HepG2 (cell line): Measurements from ENCODE around the gene PHF13.

ENCODE experiments used
- RAD21 ChIP-seq: fragments of 450-650 bp; formaldehyde crosslinking; IDR thresholded peaks from 2 replicates; pipeline ENCODE4 v1.5.0; 2020; ENCODE audit warnings: mild to moderate bottlenecking
- STAG1 ChIP-seq: sonication (generic); formaldehyde crosslinking; IDR thresholded peaks from 2 replicates; pipeline ENCODE4 v1.4.0; 2020; ENCODE audit warnings: missing genetic modification reagents
- TP53 ChIP-seq: sonication (generic); formaldehyde crosslinking; conservative IDR thresholded peaks from 2 replicates; pipeline ENCODE4 v1.4.0; 2020; ENCODE audit warnings: missing genetic modification reagents
- ZFP1 ChIP-seq: IDR thresholded peaks from 2 replicates; pipeline ENCODE4 v1.6.1; 2016
- TF ChIP-seq, protein P1 (sequence below): sonication (generic); formaldehyde crosslinking; IDR thresholded peaks from 2 replicates; pipeline ENCODE4 v1.4.0; 2020; ENCODE audit warnings: mild to moderate bottlenecking, missing genetic modification reagents
- TF ChIP-seq, protein P2 (sequence below): IDR thresholded peaks from 2 replicates; pipeline ENCODE4 v1.6.1; 2016; ENCODE audit warnings: missing biosample characterization, missing genetic modification reagents, low read depth
- TF ChIP-seq, protein P3 (sequence below): IDR thresholded peaks from 2 replicates; pipeline ENCODE4 v1.4.0; 2020; ENCODE audit warnings: mild to moderate bottlenecking, missing genetic modification reagents

DNA sequence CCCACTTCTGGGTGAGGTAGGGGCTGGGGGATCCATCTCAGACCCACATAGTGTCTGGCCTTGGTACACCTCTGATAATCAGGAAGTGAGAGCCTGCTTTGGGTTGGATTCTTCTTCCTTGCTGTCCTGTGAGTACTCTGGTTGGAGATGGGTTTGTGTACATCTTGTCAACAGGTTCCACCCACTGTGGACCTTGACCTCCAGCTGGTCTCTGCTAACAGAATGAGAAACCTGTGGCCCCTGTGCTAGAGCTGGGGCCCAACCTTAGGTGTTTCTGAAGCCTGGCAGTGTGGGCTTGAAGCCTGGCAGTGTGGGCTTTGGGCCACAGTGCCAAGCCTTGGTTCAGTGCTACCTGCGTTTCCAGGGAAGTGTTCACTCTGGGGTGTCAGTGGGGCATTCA lies 31.2 kb upstream of the PHF13 start:
- TF ChIP-seq TP53 (no peak), ZFP1 (CRISPR knock-in tag) (peak; percentile 49; the same call in 1 of the 2 replicates), RAD21 (no peak; the same call in 1 of the 2 replicates), STAG1 (0 out of 2 replicates have a peak, but pooled peaks have one; percentile 13)
- TF ChIP-seq, protein P1, sequence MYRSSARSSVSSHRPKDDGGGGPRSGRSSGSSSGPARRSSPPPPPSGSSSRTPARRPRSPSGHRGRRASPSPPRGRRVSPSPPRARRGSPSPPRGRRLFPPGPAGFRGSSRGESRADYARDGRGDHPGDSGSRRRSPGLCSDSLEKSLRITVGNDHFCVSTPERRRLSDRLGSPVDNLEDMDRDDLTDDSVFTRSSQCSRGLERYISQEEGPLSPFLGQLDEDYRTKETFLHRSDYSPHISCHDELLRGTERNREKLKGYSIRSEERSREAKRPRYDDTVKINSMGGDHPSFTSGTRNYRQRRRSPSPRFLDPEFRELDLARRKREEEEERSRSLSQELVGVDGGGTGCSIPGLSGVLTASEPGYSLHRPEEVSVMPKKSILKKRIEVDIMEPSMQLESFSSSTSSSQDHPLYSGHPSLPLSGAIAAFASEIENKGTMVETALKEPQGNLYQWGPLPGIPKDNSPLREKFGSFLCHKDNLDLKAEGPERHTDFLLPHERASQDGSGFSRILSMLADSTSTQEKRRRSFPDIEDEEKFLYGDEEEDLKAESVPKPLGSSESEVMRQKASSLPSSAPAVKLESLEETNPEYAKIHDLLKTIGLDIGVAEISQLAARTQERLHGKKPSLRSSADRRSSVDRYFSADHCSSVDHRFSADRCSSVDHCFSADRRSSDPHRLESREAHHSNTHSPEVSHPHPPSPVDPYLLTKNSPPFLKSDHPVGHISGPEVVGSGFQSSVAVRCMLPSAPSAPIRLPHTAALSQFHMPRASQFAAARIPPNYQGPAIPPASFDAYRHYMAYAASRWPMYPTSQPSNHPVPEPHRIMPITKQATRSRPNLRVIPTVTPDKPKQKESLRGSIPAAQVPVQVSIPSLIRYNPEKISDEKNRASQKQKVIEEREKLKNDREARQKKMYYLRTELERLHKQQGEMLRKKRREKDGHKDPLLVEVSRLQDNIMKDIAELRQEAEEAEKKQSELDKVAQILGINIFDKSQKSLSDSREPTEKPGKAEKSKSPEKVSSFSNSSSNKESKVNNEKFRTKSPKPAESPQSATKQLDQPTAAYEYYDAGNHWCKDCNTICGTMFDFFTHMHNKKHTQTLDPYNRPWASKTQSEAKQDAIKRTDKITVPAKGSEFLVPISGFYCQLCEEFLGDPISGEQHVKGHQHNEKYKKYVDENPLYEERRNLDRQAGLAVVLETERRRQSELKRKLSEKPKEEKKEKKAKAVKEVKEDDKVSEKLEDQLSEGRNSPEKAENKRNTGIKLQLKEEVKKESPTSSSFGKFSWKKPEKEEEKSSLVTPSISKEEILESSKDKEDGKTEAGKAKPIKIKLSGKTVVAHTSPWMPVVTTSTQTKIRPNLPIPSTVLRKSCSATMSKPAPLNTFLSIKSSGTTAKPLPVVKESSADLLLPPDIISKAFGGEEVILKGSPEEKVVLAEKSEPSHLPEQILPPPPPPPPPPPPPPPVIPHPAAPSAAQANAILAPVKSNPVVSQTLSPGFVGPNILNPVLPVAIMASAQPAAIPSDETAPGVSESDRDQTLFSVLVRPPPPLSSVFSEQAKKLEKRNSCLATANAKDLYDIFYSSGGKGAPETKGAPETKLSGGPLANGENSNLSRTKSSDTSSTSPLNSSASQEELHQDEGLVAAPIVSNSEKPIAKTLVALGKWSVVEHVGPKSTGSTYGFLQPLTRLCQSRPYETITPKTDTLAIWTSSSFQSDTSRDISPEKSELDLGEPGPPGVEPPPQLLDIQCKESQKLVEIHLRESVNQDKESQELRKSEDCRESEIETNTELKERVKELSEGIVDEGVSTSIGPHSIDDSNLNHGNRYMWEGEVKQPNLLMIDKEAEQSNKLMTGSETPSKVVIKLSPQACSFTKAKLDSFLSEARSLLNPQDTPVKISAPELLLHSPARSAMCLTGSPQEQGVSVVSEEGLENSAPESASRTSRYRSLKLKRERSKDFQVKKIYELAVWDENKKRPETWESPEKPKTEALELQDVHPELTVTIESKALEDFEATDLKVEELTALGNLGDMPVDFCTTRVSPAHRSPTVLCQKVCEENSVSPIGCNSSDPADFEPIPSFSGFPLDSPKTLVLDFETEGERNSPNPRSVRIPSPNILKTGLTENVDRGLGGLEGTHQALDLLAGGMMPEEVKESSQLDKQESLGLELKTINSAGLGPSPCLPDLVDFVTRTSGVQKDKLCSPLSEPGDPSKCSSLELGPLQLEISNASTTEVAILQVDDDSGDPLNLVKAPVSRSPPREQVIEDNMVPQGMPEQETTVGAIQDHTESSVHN: no peak
- TF ChIP-seq, protein P2, sequence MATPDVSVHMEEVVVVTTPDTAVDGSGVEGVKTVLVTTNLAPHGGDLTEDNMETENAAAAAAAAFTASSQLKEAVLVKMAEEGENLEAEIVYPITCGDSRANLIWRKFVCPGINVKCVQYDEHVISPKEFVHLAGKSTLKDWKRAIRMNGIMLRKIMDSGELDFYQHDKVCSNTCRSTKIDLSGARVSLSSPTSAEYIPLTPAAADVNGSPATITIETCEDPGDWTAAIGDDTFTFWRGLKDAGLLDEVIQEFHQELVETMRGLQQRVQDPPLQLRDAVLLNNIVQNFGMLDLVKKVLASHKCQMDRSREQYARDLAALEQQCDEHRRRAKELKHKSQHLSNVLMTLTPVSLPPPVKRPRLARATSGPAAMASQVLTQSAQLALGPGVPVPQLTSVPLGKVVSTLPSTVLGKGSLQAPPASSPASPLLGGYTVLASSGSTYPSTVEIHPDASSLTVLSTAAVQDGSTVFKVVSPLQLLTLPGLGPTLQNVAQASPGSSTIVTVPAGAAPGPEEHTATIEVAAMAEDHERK: no peak
- TF ChIP-seq, protein P3, sequence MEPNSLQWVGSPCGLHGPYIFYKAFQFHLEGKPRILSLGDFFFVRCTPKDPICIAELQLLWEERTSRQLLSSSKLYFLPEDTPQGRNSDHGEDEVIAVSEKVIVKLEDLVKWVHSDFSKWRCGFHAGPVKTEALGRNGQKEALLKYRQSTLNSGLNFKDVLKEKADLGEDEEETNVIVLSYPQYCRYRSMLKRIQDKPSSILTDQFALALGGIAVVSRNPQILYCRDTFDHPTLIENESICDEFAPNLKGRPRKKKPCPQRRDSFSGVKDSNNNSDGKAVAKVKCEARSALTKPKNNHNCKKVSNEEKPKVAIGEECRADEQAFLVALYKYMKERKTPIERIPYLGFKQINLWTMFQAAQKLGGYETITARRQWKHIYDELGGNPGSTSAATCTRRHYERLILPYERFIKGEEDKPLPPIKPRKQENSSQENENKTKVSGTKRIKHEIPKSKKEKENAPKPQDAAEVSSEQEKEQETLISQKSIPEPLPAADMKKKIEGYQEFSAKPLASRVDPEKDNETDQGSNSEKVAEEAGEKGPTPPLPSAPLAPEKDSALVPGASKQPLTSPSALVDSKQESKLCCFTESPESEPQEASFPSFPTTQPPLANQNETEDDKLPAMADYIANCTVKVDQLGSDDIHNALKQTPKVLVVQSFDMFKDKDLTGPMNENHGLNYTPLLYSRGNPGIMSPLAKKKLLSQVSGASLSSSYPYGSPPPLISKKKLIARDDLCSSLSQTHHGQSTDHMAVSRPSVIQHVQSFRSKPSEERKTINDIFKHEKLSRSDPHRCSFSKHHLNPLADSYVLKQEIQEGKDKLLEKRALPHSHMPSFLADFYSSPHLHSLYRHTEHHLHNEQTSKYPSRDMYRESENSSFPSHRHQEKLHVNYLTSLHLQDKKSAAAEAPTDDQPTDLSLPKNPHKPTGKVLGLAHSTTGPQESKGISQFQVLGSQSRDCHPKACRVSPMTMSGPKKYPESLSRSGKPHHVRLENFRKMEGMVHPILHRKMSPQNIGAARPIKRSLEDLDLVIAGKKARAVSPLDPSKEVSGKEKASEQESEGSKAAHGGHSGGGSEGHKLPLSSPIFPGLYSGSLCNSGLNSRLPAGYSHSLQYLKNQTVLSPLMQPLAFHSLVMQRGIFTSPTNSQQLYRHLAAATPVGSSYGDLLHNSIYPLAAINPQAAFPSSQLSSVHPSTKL (CRISPR knock-in tag): peak; percentile 89
